Lower leg skin (tissue), 4 donors: ENCODE results near the gene PRXL2B. TPM values are rescaled to one million over a fixed set of nuclear protein-coding genes. Genes with fewer than 3 reads are reported as not detected.

Source experiments
- DNase-seq, 2 donors: peaks; one replicate each; pipeline ENCODE4 v3.0.0-alpha.2; 2019; ENCODE audit warnings: low spot score in 2 of 2
- H3K4me3 ChIP-seq: fragments of 200-600 bp; sonication (generic); 2 replicates; pipeline ENCODE4 v1.5.1; 2017; ENCODE audit warnings: mild to moderate bottlenecking, low read depth; ENCODE audit not compliant: poor library complexity, severe bottlenecking
- CTCF ChIP-seq, 3 donors: fragments of 450-650 bp; IDR thresholded peaks; one replicate each; pipeline ENCODE4 v1.5.1; 2016; ENCODE audit warnings: antibody characterized with exemption in 3 of 3, mild to moderate bottlenecking in 3 of 3, moderate library complexity in 2 of 3
- POLR2A ChIP-seq, 2 donors: fragments of 450-650 bp; IDR thresholded peaks; one replicate each; pipeline ENCODE4 v1.6.1; 2016 to 2017; ENCODE audit warnings: antibody characterized with exemption in 2 of 2, mild to moderate bottlenecking in 1 of 2, moderate library complexity in 1 of 2
- WGBS, 2 donors: methylation state at CpG; one replicate each; pipeline ENCODE4 v1.1.5; 2018; 5-methylcytosine and 5-hydroxymethylcytosine counted together
- intact Hi-C: fragments of 100-400 bp; cut with DNase I; formaldehyde crosslinking; loops from one replicate; pipeline ENCODE4 v1.15.0; 2023; ENCODE audit warnings: low total_unique reads
- total RNA-seq, 4 donors: library from RNA; depleted of rRNA; stranded (reverse); fragments of >200 nt; gene quantifications; one replicate each; pipeline ENCODE4 v1.1.0, GENCODE V29; 2016

PRXL2B gene
- total RNA-seq, 4 donors from 2014 or later, result 5.6 to 16.4 (median 12.0) TPM

GRCh38 chr1:2632561-2633361 lies 46.2 kb downstream of the PRXL2B start, which contains the start of gene MMEL1:
Gene MMEL1, minus strand, starts transcription at chr1:2633016. Its CDS starts 3,532 bp downstream, at chr1:2629484.
- no peak within 1 kb of the TSS for H3K4me3 ChIP-seq
- intact Hi-C loops, result no loop called here
- TF ChIP-seq CTCF (IDR thresholded peaks at IDR 0.05), result no peak
- TF ChIP-seq POLR2A (IDR thresholded peaks at IDR 0.05), result no peak
- WGBS, 2 donors, result 65 to 70% methylated on average over 15 to 16 of the region's 16 CpGs
- DNase-seq, result no peak

DNA sequence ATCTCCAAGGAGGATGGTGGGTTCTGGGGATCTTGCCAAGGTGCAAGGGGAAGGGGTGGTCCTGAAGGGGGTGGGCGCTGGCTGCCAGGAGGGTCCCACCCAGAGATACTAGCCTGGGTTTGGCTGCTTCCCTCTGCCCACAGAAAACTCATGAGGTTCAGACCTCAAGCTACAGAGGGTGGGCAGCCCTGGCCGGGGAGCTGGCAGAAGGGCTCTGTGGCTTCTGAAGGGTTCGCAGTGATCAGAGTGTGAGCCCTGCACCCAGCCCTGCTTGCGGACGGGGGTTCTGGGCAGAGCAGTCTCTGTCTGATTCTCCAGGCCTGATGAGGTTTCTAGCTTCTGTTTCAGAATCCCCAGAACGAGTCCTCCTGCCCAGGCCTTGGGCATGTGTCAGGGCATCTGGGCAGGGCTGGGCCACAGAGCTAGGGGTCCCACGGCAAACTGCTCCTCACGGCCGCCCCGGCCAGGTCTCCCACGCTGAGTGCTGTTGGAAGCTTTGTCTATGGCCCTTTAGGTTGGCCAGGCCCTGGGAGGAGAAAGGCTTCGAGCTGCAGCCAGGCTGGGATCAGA lies 46.9 kb downstream of the PRXL2B start:
- TF ChIP-seq POLR2A (IDR thresholded peaks at IDR 0.05) (no peak), CTCF (IDR thresholded peaks at IDR 0.05) (no peak)
- DNase-seq, result no peak
- WGBS, 2 donors, result 43 to 73% methylated on average over 7 to 11 of the region's 12 CpGs
- no peak overlapping the region for H3K4me3 ChIP-seq
- intact Hi-C loops, result no loop called here

GRCh38 chr1:2633936-2634491 lies 47.4 kb downstream of the PRXL2B start:
- no peak for TF ChIP-seq CTCF (IDR thresholded peaks at IDR 0.05)
- TF ChIP-seq POLR2A (IDR thresholded peaks at IDR 0.05), result no peak
- intact Hi-C loops, result no loop called here
- no peak for DNase-seq
- 54 to 63% methylated on average over 3 to 8 of the region's 8 CpGs for WGBS, 2 donors
- no peak overlapping the region for H3K4me3 ChIP-seq

DNA sequence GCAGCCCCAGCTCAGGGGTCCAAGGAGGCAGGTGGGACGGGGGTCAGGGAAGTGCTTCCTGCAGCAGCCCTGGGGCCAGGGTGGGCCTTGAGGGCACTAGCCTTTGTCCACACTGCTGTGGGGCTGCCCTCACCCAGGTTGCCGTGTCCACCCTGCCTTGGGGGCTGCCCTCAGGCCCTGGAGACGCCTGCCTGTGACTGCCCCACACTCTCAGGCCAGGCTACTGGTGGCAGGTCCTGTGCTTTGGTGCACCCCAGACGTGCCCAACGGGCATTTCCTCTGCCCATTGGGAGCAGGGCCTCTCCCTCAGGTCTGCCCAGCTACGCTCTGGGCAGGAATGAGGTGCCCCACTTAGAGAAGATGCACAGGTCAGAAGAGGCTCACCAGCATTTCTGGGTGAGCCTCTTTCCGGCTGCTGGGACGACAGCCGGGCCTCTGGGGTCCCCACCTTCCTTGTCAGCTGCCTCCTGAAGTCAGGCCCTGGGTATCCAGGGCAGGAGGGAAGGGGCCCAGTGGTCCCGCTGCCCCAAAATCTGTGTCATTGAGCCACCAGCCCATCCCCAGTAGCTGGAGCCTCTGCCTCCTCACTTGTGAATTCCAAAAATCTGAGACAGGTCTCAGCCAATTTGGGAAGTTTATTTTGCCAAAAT lies 48.9 kb downstream of the PRXL2B start:
- intact Hi-C loops, result no loop called here
- TF ChIP-seq CTCF (IDR thresholded peaks at IDR 0.05) (no peak), POLR2A (IDR thresholded peaks at IDR 0.05) (no peak)
- WGBS, 2 donors, result 67 to 86% methylated on average over 6 to 9 of the region's 10 CpGs
- H3K4me3 ChIP-seq, result no peak overlapping the region
- no peak for DNase-seq

DNA sequence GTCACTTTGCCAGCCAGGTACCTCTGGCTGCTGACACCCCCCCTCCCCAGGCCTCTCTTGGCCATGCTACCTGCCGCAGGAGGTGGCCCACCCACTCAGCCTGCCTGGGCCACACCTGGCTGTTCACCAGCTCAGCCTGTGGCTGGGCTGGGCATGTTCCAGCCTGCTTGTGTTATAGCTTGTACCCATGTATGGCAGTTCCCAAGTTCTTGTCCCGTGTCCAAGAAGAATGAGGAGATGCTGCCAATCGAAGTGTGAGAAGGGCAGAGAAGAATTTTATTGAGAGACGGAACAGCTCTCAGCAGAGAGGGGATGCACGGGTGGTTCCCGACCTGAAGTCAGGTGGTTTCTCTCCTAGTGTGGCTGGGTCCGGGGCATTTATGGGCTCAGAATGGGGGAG lies 50.2 kb downstream of the PRXL2B start:
- no peak for TF ChIP-seq CTCF (IDR thresholded peaks at IDR 0.05)
- TF ChIP-seq POLR2A (IDR thresholded peaks at IDR 0.05), result no peak
- DNase-seq, result peak in 1 of 2 donors; percentile 76
- H3K4me3 ChIP-seq, result no peak overlapping the region
- intact Hi-C loops, result no loop called here
- WGBS, 2 donors, result 43 to 48% methylated on average over 7 of the region's 7 CpGs
